Gastroesophageal sphincter (tissue), 3 donors: Measurements from ENCODE around the gene INPP5A.

Experiments
- EP300 ChIP-seq: sonication (generic); formaldehyde crosslinking; IDR thresholded peaks from one replicate; pipeline ENCODE4 v1.6.1; 2017; ENCODE audit warnings: antibody characterized with exemption, mild to moderate bottlenecking
- POLR2A ChIP-seq, 2 donors: fragments of 450-650 bp; IDR thresholded peaks; one replicate each; pipeline ENCODE4 v1.6.1; 2017; ENCODE audit warnings: antibody characterized with exemption in 2 of 2, mild to moderate bottlenecking in 2 of 2, moderate library complexity in 1 of 2
- POLR2AphosphoS5 ChIP-seq: sonication (generic); formaldehyde crosslinking; IDR thresholded peaks from one replicate; pipeline ENCODE4 v1.6.1; 2017; ENCODE audit warnings: antibody characterized with exemption
- TF ChIP-seq, protein P1 (sequence below), 4 experiments: fragments of 200-600 bp in 2 of 4; fragments of 450-650 bp in 2 of 4; sonication (generic) in 1 of 4; IDR thresholded peaks; one replicate each; pipeline ENCODE4 v1.5.1; 2017 to 2019; ENCODE audit warnings: antibody characterized with exemption in 4 of 4, mild to moderate bottlenecking in 2 of 4, moderate library complexity in 2 of 4

DNA sequence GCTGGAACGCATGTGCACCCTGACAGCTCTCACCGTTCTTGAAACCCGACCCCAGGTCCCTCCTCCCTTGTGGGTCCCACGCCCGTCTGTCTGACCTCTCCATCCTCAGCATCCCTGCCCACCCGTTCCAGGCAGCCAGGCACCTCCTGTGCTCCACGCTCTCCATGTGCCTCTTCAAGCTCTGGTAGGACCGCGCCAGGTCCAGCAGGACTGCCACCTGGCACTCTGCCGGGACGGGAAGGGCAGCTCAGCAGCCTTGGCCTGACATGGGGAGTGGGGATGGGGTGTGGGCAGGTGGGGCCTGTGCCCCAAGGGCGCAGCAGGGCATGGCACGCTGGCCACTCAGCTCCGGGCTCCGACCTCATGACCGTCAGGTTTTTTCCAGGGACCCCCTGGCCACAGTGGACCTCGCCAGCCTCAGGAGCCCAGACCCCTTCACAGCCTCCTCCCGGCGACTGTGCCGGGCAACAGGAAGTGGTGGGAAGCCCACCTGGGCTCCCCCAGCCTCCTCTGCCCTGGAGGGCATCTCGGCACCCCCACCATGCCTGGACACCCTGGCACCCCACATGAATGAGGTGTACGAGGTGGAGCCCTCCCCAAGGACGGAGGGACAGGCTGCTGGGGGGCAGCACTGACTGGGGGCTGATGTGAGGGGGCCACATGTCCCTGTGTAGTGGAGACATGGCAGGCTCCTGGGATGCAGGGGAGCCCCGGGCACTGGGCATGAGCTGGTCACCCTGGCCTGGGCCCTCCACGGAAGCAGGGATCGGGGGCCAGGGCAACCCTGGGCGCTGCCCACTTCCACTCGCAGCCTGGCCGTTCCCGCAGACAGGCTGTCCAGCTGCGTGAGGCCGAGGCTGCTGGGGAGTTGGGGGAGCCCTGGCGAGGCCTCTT is 273.5 kb downstream of the INPP5A start:
- TF ChIP-seq, protein P1, sequence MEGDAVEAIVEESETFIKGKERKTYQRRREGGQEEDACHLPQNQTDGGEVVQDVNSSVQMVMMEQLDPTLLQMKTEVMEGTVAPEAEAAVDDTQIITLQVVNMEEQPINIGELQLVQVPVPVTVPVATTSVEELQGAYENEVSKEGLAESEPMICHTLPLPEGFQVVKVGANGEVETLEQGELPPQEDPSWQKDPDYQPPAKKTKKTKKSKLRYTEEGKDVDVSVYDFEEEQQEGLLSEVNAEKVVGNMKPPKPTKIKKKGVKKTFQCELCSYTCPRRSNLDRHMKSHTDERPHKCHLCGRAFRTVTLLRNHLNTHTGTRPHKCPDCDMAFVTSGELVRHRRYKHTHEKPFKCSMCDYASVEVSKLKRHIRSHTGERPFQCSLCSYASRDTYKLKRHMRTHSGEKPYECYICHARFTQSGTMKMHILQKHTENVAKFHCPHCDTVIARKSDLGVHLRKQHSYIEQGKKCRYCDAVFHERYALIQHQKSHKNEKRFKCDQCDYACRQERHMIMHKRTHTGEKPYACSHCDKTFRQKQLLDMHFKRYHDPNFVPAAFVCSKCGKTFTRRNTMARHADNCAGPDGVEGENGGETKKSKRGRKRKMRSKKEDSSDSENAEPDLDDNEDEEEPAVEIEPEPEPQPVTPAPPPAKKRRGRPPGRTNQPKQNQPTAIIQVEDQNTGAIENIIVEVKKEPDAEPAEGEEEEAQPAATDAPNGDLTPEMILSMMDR (IDR thresholded peaks at IDR 0.05) = no peak
- no peak for TF ChIP-seq POLR2AphosphoS5
- TF ChIP-seq EP300 = no peak
- no peak for TF ChIP-seq POLR2A (IDR thresholded peaks at IDR 0.05)
